GM12878 (cell line): ENCODE data around the gene ALPP. TPM values are rescaled to one million over a fixed set of nuclear protein-coding genes. Genes with fewer than 3 reads are reported as not detected.
"Not testable (repeated sequence)": the region's sequence is repeated elsewhere in the genome, so short reads cannot be mapped to it uniquely, and the experiment has no call there.

Source experiments
- ATAC-seq: fragments of 200-7000 bp; cut with Tn5 transposase; 3 replicates; pipeline ENCODE4 v1.9.1; 2020; ENCODE audit warnings: mild to moderate bottlenecking, moderate library complexity
- BruUV-seq: library from RNA; stranded (reverse); fragments of 400-500 nt; replicated peaks from 2 replicates; lab custom pipeline; 2021; lab: Mats Ljungman, UMichigan
- CTCF ChIA-PET: fragments of 300-600 bp; sonication (Branson Sonifier 250); formaldehyde crosslinking; extraction: SDS; loops from one replicate; lab custom pipeline; 2021; ENCODE audit warnings: inconsistent platforms; lab: Yijun Ruan, JAX
- POLR2A ChIA-PET: fragments of 350-600 bp; formaldehyde crosslinking; extraction: SDS; loops from one replicate; lab custom pipeline; 2021; ENCODE audit warnings: inconsistent platforms; lab: Charles Lee
- RAD21 ChIA-PET: fragments of 300-600 bp; sonication (Branson Sonifier 250); formaldehyde crosslinking; loops from one replicate; lab custom pipeline; 2023; ENCODE audit warnings: antibody characterized with exemption; ENCODE audit not compliant: unreplicated experiment; lab: Charles Lee
- SMC1A ChIA-PET: fragments of 300-600 bp; sonication (Branson Sonifier 250); formaldehyde crosslinking; loops from one replicate; lab custom pipeline; 2023; ENCODE audit not compliant: unreplicated experiment, uncharacterized antibody; lab: Charles Lee
- DNase-seq: peaks from one replicate; pipeline ENCODE4 v3.0.0-alpha.2; 2011; ENCODE audit warnings: low read depth, low spot score
- FAIRE-seq: peaks from 3 replicates; lab custom pipeline; 2011; peaks lifted over from hg19 to GRCh38; lab: Jason Lieb, UNC
- H2AFZ ChIP-seq: 2 replicates; pipeline ENCODE4 v1.6.0; 2011; ENCODE audit warnings: low read depth, low read length, control low read depth; ENCODE audit not compliant: control insufficient read depth
- H3K27ac ChIP-seq: 2 replicates; pipeline ENCODE4 v1.5.1; 2011; ENCODE audit warnings: control low read depth; ENCODE audit not compliant: control insufficient read depth, insufficient read depth
- H3K27me3 ChIP-seq, 2 experiments: replicated peaks in 1 of 2; 2 replicates each; pipeline versions ENCODE4 v1.6.0 to v1.6.1; 2011; ENCODE audit warnings: low read length in 1 of 2; ENCODE audit not compliant: control insufficient read depth in 2 of 2, insufficient read depth in 2 of 2
- H3K36me3 ChIP-seq, 2 experiments: 2 replicates each; pipeline ENCODE4 v1.5.1; 2011; ENCODE audit warnings: low read length in 1 of 2; ENCODE audit not compliant: control insufficient read depth in 2 of 2, insufficient read depth in 2 of 2
- H3K4me1 ChIP-seq: 2 replicates; pipeline ENCODE4 v1.6.1; 2011; ENCODE audit warnings: mild to moderate bottlenecking, low read length, moderate library complexity, mixed read lengths; ENCODE audit not compliant: control insufficient read depth, insufficient read depth
- H3K4me2 ChIP-seq: 2 replicates; pipeline ENCODE4 v1.6.0; 2011; ENCODE audit warnings: control low read depth; ENCODE audit not compliant: control insufficient read depth, insufficient read depth
- H3K4me3 ChIP-seq: fragments of 200-600 bp; sonication (generic); 2 replicates; pipeline ENCODE4 v1.5.1; 2016
- H3K79me2 ChIP-seq: 2 replicates; pipeline ENCODE4 v1.6.0; 2011; ENCODE audit warnings: low read length; ENCODE audit not compliant: control insufficient read depth, insufficient read depth
- H3K9ac ChIP-seq: 2 replicates; pipeline ENCODE4 v1.8.0; 2011; ENCODE audit warnings: low read length, control low read depth, mixed read lengths; ENCODE audit not compliant: control insufficient read depth, insufficient read depth
- H3K9me3 ChIP-seq: replicated peaks from 3 replicates; pipeline ENCODE4 v1.5.1; 2011; ENCODE audit warnings: mild to moderate bottlenecking, low read length; ENCODE audit not compliant: control insufficient read depth, insufficient read depth
- H4K20me1 ChIP-seq: 2 replicates; pipeline ENCODE4 v1.6.0; 2011; ENCODE audit not compliant: control insufficient read depth, insufficient read depth
- CBX5 ChIP-seq: sonication (generic); IDR thresholded peaks from 2 replicates; pipeline ENCODE4 v1.6.1; 2016; ENCODE audit warnings: low read depth, moderate library complexity, mild to moderate bottlenecking, inconsistent platforms
- SMAD5 ChIP-seq: IDR thresholded peaks from 2 replicates; pipeline ENCODE4 v1.6.1; 2016; ENCODE audit warnings: antibody characterized with exemption, low read depth
- SMARCA5 ChIP-seq: fragments of 450-650 bp; IDR thresholded peaks from 2 replicates; pipeline ENCODE4 v1.6.1; 2017; ENCODE audit warnings: mild to moderate bottlenecking
- STAT3 ChIP-seq: IDR thresholded peaks from 2 replicates; pipeline ENCODE4 v1.6.1; 2011; ENCODE audit warnings: low read depth, low read length, improper control_type of control experiment
- TAF1 ChIP-seq: IDR thresholded peaks from 2 replicates; pipeline ENCODE4 v1.6.1; 2011; ENCODE audit warnings: mild to moderate bottlenecking, low read depth, low read length, borderline replicate concordance
- TARDBP ChIP-seq: IDR thresholded peaks from 2 replicates; pipeline ENCODE4 v1.6.1; 2016; ENCODE audit warnings: borderline replicate concordance
- WGBS: methylation state at CpG from one replicate; pipeline ENCODE4 v1.1.6; 2016; ENCODE audit warnings: low lambda C conversion rate; ENCODE audit not compliant: insufficient replicate concordance, insufficient coverage; ENCODE audit errors: missing lambda C conversion rate; 5-methylcytosine and 5-hydroxymethylcytosine counted together
- in situ Hi-C: fragments of 300-500 bp; cut with MboI; formaldehyde crosslinking; loops from 9 replicates; pipeline ENCODE4 v1.14.3; 2018; ENCODE audit warnings: mixed read lengths
- intact Hi-C: fragments of 100-400 bp; cut with micrococcal nuclease; formaldehyde crosslinking; loops from one replicate; pipeline ENCODE4 v1.14.2; 2022; ENCODE audit not compliant: unreplicated experiment
- polyA plus RNA-seq, 11 experiments: library from polyadenylated mRNA; depleted of rRNA in 4 of 11; unstranded in 6 of 11; stranded (reverse) in 5 of 11; fragments of >200 nt; fragmentation: Nextera tagmentation in 4 of 11; fragmentation: Illumina TruSeq in 1 of 11; extraction: Ambion mirVana in 4 of 11; extraction: Trizol in 1 of 11; gene quantifications; 1 replicate in 1 of 11; 2 replicates in 10 of 11; pipeline versions ENCODE4 v1.2.1 to v1.2.3, GENCODE V29; 2011 to 2016; ENCODE audit warnings: inconsistent platforms in 2 of 11, missing spikeins in 2 of 11, low read depth in 1 of 11
- total RNA-seq, 4 experiments: library from RNA; depleted of rRNA in 3 of 4; stranded (reverse); fragments of >200 nt in 3 of 4; fragmentation: Illumina TruSeq in 1 of 4; extraction: Trizol in 1 of 4; gene quantifications; 2 replicates each; pipeline versions ENCODE4 v1.2.1 to v1.2.3, GENCODE V29; 2013 to 2021
- TF ChIP-seq, protein P1 (sequence below): fragments of 450-650 bp; formaldehyde crosslinking; IDR thresholded peaks from 2 replicates; pipeline ENCODE4 v1.5.0; 2022; ENCODE audit warnings: mild to moderate bottlenecking, missing genetic modification characterization
- TF ChIP-seq, protein P2 (sequence below): IDR thresholded peaks from 2 replicates; pipeline ENCODE4 v1.6.1; 2011; ENCODE audit warnings: borderline replicate concordance, low read depth, mild to moderate bottlenecking, moderate library complexity, low read length; ENCODE audit not compliant: insufficient read depth, poor library complexity, severe bottlenecking

The ALPP gene
- total and polyA plus RNA-seq, 10 of the 15 experiments (the other 5 are each of a cell fraction or from before 2014, with no cell fraction given): 0.21 TPM; not detected in 9

DNA sequence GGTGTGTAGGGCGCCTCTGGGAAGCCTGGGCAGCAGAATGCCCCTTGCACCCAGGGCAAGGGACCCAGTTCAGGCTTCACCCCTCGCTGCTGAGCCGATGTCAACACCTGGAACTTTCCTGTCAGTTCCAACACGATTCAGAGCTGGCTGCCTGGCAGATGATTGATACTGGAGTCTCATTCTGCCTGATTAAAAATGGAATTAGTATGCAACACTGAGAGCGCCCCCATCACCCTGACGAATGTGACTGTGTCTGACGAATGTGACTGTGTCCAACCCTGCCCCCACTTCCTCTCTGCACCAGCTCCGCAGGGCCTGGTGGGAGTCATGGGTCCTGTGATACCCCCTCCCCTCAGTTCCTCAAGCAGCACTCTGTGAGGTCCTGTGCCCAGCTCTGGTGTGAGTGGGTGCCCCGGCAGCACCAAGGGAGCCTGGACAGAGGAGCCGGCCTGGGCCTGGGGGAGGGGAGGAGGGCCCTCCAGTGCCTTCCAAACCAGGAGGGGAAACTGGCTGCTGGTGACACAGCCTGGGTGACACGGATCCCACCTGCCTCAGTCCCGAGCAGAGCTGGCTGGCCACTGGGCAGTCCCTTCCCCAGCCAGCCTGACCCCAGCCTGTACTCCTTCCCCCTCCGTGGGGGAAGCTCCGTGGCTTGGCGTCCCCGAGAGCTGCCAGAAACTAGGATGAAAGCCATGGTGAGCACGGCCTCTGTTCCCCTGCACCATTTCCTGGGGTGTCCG is 41.4 kb upstream of the ALPP start (continued):
- TF ChIP-seq, protein P1, sequence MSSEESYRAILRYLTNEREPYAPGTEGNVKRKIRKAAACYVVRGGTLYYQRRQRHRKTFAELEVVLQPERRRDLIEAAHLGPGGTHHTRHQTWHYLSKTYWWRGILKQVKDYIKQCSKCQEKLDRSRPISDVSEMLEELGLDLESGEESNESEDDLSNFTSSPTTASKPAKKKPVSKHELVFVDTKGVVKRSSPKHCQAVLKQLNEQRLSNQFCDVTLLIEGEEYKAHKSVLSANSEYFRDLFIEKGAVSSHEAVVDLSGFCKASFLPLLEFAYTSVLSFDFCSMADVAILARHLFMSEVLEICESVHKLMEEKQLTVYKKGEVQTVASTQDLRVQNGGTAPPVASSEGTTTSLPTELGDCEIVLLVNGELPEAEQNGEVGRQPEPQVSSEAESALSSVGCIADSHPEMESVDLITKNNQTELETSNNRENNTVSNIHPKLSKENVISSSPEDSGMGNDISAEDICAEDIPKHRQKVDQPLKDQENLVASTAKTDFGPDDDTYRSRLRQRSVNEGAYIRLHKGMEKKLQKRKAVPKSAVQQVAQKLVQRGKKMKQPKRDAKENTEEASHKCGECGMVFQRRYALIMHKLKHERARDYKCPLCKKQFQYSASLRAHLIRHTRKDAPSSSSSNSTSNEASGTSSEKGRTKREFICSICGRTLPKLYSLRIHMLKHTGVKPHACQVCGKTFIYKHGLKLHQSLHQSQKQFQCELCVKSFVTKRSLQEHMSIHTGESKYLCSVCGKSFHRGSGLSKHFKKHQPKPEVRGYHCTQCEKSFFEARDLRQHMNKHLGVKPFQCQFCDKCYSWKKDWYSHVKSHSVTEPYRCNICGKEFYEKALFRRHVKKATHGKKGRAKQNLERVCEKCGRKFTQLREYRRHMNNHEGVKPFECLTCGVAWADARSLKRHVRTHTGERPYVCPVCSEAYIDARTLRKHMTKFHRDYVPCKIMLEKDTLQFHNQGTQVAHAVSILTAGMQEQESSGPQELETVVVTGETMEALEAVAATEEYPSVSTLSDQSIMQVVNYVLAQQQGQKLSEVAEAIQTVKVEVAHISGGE: no peak
- TF ChIP-seq TARDBP (no peak), CBX5 (no peak), STAT3 (no peak), SMAD5 (no peak), TAF1 (no peak), SMARCA5 (no peak)
- TF ChIP-seq, protein P2, sequence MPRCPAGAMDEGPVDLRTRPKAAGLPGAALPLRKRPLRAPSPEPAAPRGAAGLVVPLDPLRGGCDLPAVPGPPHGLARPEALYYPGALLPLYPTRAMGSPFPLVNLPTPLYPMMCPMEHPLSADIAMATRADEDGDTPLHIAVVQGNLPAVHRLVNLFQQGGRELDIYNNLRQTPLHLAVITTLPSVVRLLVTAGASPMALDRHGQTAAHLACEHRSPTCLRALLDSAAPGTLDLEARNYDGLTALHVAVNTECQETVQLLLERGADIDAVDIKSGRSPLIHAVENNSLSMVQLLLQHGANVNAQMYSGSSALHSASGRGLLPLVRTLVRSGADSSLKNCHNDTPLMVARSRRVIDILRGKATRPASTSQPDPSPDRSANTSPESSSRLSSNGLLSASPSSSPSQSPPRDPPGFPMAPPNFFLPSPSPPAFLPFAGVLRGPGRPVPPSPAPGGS: no peak

DNA sequence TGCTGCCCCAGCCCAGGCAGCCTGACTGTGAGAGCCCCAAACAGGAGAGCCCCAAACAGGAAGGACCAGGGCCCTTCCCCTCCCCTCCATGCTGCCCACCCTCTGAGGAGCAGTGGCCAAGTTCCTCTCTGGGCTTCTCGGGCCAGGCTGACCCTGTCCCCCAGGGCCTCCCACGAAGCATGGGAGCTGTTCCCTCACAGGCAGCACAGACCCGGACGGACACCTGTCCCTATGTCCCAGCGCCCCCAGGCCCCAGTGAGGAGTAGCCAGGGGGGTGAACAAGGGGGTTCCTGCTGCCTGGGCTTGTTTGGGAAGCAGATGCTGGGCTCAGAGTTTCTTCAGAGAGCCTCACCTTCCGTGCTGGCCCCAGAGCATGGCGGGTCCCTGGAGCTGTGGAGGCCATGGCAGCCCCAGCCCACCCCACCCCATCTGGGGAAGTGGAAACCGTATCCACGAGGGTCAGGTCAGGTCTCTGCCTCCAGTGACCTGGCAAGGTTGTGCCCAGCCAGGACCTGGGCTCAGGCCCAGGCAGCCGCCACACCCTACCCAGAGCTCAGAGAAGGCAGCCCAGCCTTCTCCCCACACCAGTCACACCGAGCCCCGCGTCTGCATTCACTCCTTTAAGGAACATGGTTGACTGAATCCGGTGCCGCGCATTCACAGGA is 40.3 kb upstream of the ALPP start:
- ATAC-seq, H3K9me3 ChIP-seq, SMC1A ChIA-PET, DNase-seq, H3K4me2 ChIP-seq, in situ Hi-C loops, H4K20me1 ChIP-seq, H3K27ac ChIP-seq, H3K4me3 ChIP-seq, intact Hi-C loops, H3K27me3 ChIP-seq, POLR2A ChIA-PET, CTCF ChIA-PET, H2AFZ ChIP-seq, H3K9ac ChIP-seq, H3K79me2 ChIP-seq, BruUV-seq, FAIRE-seq, H3K4me1 ChIP-seq, H3K36me3 ChIP-seq: not testable (repeated sequence)
- RAD21 ChIA-PET: interaction anchor here (0.9 kb wide), 1 partner anchor 182 kb away, joined by 3 read pairs; the partner anchor contains the start of gene PRSS56
- 91% methylated on average over 8 of the region's 16 CpGs for WGBS
